GM11168 (cell line): ENCODE results near the gene INSYN2B.

Experiments
- in situ Hi-C: fragments of 300-500 bp; cut with MboI; formaldehyde crosslinking; loops from one replicate; pipeline ENCODE4 v1.12.0; 2022; ENCODE audit warnings: low sequenced_read_pairs; ENCODE audit not compliant: unreplicated experiment

The INSYN2B gene

GRCh38 chr5:169938439-169938838, 41.9 kb downstream of the INSYN2B start:
- in situ Hi-C loops, result no loop called here

GRCh38 chr5:169935762-169936161, 44.5 kb downstream of the INSYN2B start:
- in situ Hi-C loops, result no loop called here

- in situ Hi-C loops, result no loop called here
Observed at GRCh38 chr5:169934990-169935389, 45.3 kb downstream of the INSYN2B start.

- in situ Hi-C loops, result no loop called here
Observed at GRCh38 chr5:169933616-169934015, 46.7 kb downstream of the INSYN2B start.

- in situ Hi-C loops, result no loop called here
Observed at GRCh38 chr5:169933127-169933526, 47.2 kb downstream of the INSYN2B start.

- in situ Hi-C loops, result no loop called here
Observed at GRCh38 chr5:169923988-169924387, 56.3 kb downstream of the INSYN2B start.

- in situ Hi-C loops, result no loop called here
Observed at GRCh38 chr5:169922474-169922873, 57.8 kb downstream of the INSYN2B start.

- in situ Hi-C loops, result no loop called here
Observed at GRCh38 chr5:169921949-169922348, 58.3 kb downstream of the INSYN2B start.

GRCh38 chr5:169921384-169921783, 58.9 kb downstream of the INSYN2B start:
- in situ Hi-C loops, result no loop called here

- in situ Hi-C loops, result no loop called here
Observed at GRCh38 chr5:169920474-169920873, 59.8 kb downstream of the INSYN2B start.

GRCh38 chr5:169918228-169918627, 62.1 kb downstream of the INSYN2B start:
- in situ Hi-C loops, result no loop called here

- in situ Hi-C loops, result no loop called here
Observed at GRCh38 chr5:169917500-169917899, 62.8 kb downstream of the INSYN2B start.

GRCh38 chr5:169914766-169915165, 65.5 kb downstream of the INSYN2B start:
- in situ Hi-C loops, result no loop called here

- in situ Hi-C loops, result no loop called here
Observed at GRCh38 chr5:169913479-169913878, 66.8 kb downstream of the INSYN2B start.

- in situ Hi-C loops, result no loop called here
Observed at GRCh38 chr5:169911448-169912212, 68.7 kb downstream of the INSYN2B start.

GRCh38 chr5:169910393-169910792, 69.9 kb downstream of the INSYN2B start:
- in situ Hi-C loops, result no loop called here

- in situ Hi-C loops, result no loop called here
Observed at GRCh38 chr5:169909945-169910344, 70.3 kb downstream of the INSYN2B start.

GRCh38 chr5:169908864-169909263, 71.4 kb downstream of the INSYN2B start:
- in situ Hi-C loops, result no loop called here

- in situ Hi-C loops, result no loop called here
Observed at GRCh38 chr5:169906745-169907649, 73.3 kb downstream of the INSYN2B start.

GRCh38 chr5:169905017-169905416, 75.3 kb downstream of the INSYN2B start:
- in situ Hi-C loops, result no loop called here

GRCh38 chr5:169904508-169904907, 75.8 kb downstream of the INSYN2B start:
- in situ Hi-C loops, result no loop called here
